Measurements from ENCODE around the gene KRTAP12-1. TPM values are rescaled to one million over a fixed set of nuclear protein-coding genes. Genes with fewer than 3 reads are reported as not detected.

KRTAP12-1 gene
- polyA plus RNA-seq, 4 donors = 0.09 TPM; not detected in 3

DNA sequence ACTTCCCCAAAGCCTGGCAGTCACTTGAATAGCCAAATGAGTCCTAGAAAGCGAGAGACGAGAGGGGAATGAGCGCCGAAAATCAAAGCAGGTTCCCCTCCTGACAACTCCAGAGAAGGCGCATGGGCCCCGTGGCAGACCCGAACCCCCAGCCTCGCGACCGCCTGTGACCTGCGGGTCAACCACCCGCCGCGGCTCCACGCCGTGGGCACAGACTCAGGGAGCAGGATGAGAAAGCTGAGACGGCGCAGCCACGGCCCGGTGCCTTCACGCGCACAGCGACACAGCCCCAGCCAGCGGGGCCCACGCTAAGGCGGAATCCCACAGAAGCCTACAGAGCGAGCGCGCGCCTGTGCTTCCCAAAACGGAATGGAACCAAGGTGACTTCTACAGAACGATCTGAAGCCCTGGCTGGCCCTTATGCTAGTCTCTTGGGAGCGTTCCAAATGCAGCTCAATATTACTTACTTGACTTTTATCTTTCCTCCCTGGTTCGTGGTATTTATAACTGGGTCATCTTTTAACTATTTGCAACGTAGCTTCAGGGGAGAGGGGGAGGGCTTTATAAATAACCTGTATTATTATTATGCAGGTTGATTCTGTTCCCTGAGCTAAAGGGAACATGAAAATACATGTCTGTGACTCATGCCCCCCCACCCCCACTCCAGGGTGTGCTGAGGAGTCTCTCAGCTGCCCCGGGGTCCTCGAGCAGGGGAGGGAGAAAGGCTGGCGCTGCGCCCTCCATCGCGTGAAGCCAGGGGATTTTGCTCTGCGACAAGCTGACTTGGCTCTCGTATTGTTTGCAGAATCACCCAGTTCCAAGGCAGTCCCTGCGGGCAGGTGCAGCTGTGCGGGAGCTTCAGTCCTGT is 27.7 kb upstream of the KRTAP12-1 start:
- Histone ChIP-seq H3K9me3 (ENCODE audit: control insufficient read depth in 2 of 2, insufficient read depth in 1 of 2, low read depth in 1 of 2, low read length in 1 of 2) (peaks cover 0 to 8% of the 10 kb centered on the region in 2 donors), H3K4me3 (ENCODE audit: low read depth in 1 of 3, low read length in 3 of 3) (no peak overlapping the region), H3K36me3 (ENCODE audit: control insufficient read depth in 3 of 3, insufficient read depth in 2 of 3, low read depth in 1 of 3, low read length in 3 of 3) (no peaks in the 10 kb centered on the region), H3K4me1 (ENCODE audit: control insufficient read depth in 3 of 3, insufficient read depth in 2 of 3, low read depth in 1 of 3, low read length in 2 of 3) (no peaks in the 10 kb centered on the region), H3K27ac (ENCODE audit: low read depth in 1 of 3, low read length in 2 of 3) (no peak overlapping the region), H3K27me3 (ENCODE audit: control insufficient read depth in 3 of 3, insufficient read depth in 3 of 3, low read length in 3 of 3) (peaks cover 17 to 88% (median 58%) of the 10 kb centered on the region in 3 donors)
- DNase-seq = no peak
- WGBS, 3 donors = 4 to 7% (median 4%) methylated on average over 45 of the region's 45 CpGs
- no peak for FAIRE-seq

DNA sequence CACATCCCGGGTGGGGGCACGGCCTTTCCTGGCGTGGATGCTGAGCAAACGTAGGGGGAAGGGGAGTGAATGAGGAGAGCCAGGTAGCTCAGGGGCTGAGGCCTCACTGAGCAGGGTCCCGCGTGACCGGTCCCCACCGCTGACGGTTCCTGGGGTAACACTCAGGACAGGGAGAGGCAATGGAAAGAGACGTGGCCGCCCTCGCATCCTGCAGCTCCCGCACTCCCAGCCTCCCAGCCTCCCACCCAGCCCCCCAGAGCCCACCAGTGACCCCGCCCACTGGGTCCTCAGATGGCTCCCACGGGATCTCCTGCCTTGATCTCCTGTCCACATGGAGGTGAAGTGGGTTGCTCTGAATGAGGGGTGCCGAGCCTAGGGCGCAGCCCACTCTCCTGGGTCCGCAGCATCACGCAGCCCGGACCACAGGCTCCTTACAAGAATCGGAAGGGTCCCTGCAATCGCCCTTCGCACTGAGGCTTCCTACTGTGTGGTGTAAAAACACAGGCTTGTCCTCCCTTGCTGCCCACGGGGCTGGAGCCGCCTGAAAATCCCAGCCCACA is 27.0 kb upstream of the KRTAP12-1 start:
- peaks cover 17 to 90% (median 63%) of the 10 kb centered on the region in 3 donors for H3K27me3 ChIP-seq (ENCODE audit: control insufficient read depth in 3 of 3, insufficient read depth in 3 of 3, low read length in 3 of 3)
- H3K4me3 ChIP-seq (ENCODE audit: low read depth in 1 of 3, low read length in 3 of 3) = no peak overlapping the region
- no peaks in the 10 kb centered on the region for H3K4me1 ChIP-seq (ENCODE audit: control insufficient read depth in 3 of 3, insufficient read depth in 2 of 3, low read depth in 1 of 3, low read length in 2 of 3)
- DNase-seq (no peak), FAIRE-seq (no peak)
- no peaks in the 10 kb centered on the region for H3K36me3 ChIP-seq (ENCODE audit: control insufficient read depth in 3 of 3, insufficient read depth in 2 of 3, low read depth in 1 of 3, low read length in 3 of 3)
- H3K9me3 ChIP-seq (ENCODE audit: control insufficient read depth in 2 of 2, insufficient read depth in 1 of 2, low read depth in 1 of 2, low read length in 1 of 2) = peaks cover 0 to 10% of the 10 kb centered on the region in 2 donors
- WGBS, 3 donors = 7 to 11% (median 9%) methylated on average over 23 to 25 of the region's 25 CpGs
- no peak overlapping the region for H3K27ac ChIP-seq (ENCODE audit: low read depth in 1 of 3, low read length in 2 of 3)

DNA sequence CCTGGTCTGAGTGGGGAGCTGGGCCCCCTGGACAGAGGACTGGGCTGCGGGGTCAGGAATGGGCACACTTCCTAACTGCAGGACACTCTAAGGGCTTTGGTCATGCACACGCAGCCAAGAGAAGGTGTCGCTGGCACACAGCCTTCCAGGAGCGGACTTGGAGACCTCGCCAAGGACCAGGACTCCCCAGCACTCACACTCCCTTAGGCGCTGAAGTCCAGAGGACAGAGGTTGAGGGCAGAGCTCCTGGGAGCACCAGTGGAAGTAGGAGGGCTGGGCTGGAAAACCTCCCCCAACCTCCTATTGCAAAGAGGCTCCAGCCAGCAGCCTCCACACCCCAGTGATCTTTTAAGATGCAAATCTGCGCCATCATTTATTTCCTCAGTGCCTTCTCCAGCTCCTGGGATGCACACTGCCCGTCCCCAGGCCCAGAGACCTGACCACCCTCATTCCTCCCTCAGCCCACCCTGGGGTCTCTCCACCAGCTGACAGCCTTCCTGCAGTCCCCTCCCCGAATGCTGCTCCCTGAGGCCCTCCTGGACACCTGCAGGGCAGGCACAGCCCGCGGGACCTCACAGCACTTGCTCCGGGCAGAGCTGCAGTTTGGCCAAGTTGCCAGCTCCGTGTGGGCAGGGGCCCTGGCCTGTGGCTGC is 26.4 kb upstream of the KRTAP12-1 start:
- Histone ChIP-seq H3K27ac (ENCODE audit: low read depth in 1 of 3, low read length in 2 of 3) (no peak overlapping the region), H3K36me3 (ENCODE audit: control insufficient read depth in 3 of 3, insufficient read depth in 2 of 3, low read depth in 1 of 3, low read length in 3 of 3) (no peaks in the 10 kb centered on the region), H3K9me3 (ENCODE audit: control insufficient read depth in 2 of 2, insufficient read depth in 1 of 2, low read depth in 1 of 2, low read length in 1 of 2) (peaks cover 0 to 10% of the 10 kb centered on the region in 2 donors), H3K4me3 (ENCODE audit: low read depth in 1 of 3, low read length in 3 of 3) (no peak overlapping the region), H3K27me3 (ENCODE audit: control insufficient read depth in 3 of 3, insufficient read depth in 3 of 3, low read length in 3 of 3) (peaks cover 15 to 90% (median 66%) of the 10 kb centered on the region in 3 donors), H3K4me1 (ENCODE audit: control insufficient read depth in 3 of 3, insufficient read depth in 2 of 3, low read depth in 1 of 3, low read length in 2 of 3) (no peaks in the 10 kb centered on the region)
- WGBS, 3 donors = 3 to 7% (median 6%) methylated on average over 13 of the region's 13 CpGs
- DNase-seq (no peak), FAIRE-seq (no peak)

DNA sequence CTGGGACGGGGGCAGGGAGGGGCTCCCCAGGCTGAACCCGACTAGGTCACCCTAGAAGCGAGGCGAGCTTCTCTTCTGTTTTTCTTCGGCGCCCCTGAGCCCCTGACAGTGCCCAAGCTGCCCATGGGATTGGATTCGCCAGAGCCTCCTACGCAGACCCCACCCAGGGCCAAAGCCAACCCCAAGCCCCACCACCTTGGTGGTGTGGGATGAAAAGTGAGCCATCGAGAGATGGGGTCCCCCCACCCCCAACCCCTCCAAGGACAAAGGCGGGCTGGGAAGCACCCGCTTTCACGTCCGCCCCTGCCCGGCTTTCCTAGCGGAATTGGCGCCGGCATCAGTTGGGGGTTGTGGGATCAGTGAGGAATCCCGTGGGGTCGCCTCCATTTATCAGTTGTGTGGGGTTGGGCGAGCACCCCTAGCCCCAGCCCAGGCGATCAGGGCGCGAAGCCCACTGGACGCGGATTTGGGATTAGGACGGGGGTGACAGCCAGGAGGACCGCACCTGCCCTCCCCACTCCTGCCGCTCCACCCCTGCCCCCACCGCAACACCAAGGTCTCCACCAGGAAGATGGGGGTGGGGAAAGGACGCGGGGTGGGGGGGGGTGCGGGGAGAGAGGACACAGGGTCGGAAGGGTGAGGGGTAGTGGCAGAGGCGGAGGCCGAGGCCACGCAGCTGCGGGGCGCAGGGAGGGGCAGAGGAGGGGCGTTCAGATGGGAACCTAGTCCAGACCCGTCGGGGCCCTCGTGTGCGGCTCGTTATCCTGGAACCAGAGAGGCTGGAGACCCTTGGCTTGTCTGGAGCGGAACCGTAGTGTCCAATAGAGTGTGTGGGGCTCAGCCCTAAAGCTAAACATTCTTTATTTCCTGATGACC is 25.0 kb upstream of the KRTAP12-1 start:
- H3K27ac ChIP-seq (ENCODE audit: low read depth in 1 of 3, low read length in 2 of 3) = no peak overlapping the region
- no peak for FAIRE-seq
- H3K27me3 ChIP-seq (ENCODE audit: control insufficient read depth in 3 of 3, insufficient read depth in 3 of 3, low read length in 3 of 3) = peaks cover 15 to 84% (median 60%) of the 10 kb centered on the region in 3 donors
- no peaks in the 10 kb centered on the region for H3K36me3 ChIP-seq (ENCODE audit: control insufficient read depth in 3 of 3, insufficient read depth in 2 of 3, low read depth in 1 of 3, low read length in 3 of 3)
- DNase-seq = no peak
- 9 to 14% (median 11%) methylated on average over 37 to 46 of the region's 46 CpGs for WGBS, 3 donors
- no peak overlapping the region for H3K4me3 ChIP-seq (ENCODE audit: low read depth in 1 of 3, low read length in 3 of 3)
- peaks cover 0 to 10% of the 10 kb centered on the region in 2 donors for H3K9me3 ChIP-seq (ENCODE audit: control insufficient read depth in 2 of 2, insufficient read depth in 1 of 2, low read depth in 1 of 2, low read length in 1 of 2)
- no peaks in the 10 kb centered on the region for H3K4me1 ChIP-seq (ENCODE audit: control insufficient read depth in 3 of 3, insufficient read depth in 2 of 3, low read depth in 1 of 3, low read length in 2 of 3)

DNA sequence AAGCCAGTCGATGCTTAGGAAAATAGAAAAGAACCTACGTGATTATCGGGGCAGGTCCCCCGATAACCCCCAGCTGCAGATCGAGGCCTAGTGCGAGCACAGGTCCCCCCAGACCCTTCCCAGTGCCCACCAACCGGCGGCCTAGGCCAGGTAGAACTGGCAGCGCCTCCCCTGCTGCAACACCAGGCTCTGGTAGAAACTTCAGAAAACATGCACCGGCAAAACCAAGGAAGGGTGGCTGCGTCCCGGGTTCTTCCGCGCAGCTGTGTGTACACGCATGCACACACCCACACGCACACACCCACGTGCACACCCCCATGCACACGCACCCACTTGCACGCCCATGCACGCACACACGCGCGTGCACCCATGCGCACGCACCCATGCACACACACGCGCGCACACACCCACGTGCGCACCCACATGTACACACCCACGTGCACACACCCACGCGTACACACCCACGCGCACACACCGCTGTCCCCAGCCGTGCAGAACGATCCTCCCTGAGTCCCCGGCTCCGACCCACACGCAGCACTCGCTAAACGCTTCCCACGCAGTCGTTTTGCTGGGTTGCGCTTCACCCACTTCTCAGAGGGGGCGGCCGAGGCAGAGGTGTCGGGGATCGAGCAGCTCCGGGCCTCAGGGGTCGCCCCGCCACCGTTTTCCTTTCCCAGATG is 24.2 kb upstream of the KRTAP12-1 start:
- DNase-seq = no peak
- peaks cover 0 to 10% of the 10 kb centered on the region in 2 donors for H3K9me3 ChIP-seq (ENCODE audit: control insufficient read depth in 2 of 2, insufficient read depth in 1 of 2, low read depth in 1 of 2, low read length in 1 of 2)
- no peak overlapping the region for H3K4me3 ChIP-seq (ENCODE audit: low read depth in 1 of 3, low read length in 3 of 3)
- FAIRE-seq = no peak
- H3K27me3 ChIP-seq (ENCODE audit: control insufficient read depth in 3 of 3, insufficient read depth in 3 of 3, low read length in 3 of 3) = peaks cover 12 to 84% (median 53%) of the 10 kb centered on the region in 3 donors
- H3K27ac ChIP-seq (ENCODE audit: low read depth in 1 of 3, low read length in 2 of 3) = no peak overlapping the region
- no peaks in the 10 kb centered on the region for H3K4me1 ChIP-seq (ENCODE audit: control insufficient read depth in 3 of 3, insufficient read depth in 2 of 3, low read depth in 1 of 3, low read length in 2 of 3)
- 9 to 22% (median 22%) methylated on average over 50 to 54 of the region's 54 CpGs for WGBS, 3 donors
- H3K36me3 ChIP-seq (ENCODE audit: control insufficient read depth in 3 of 3, insufficient read depth in 2 of 3, low read depth in 1 of 3, low read length in 3 of 3) = no peaks in the 10 kb centered on the region

DNA sequence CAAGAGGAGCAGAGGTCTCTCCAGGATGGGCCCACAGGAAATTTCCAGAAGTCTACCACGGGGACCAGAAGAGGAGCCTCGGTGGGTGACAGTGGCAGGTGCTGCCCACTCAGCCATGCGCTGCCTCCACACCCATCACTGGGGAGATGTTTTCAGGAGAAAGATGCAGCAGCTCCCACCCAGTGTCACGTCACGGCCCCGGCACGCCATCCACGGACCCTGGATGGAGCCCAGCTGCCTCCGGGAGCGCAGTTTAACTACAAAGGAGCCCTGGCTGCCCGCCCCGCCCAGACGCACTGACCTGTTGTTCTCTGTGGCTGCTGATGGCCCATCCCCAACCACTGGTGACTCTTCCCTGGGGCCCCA is 22.7 kb upstream of the KRTAP12-1 start:
- Histone ChIP-seq H3K9me3 (ENCODE audit: control insufficient read depth in 2 of 2, insufficient read depth in 1 of 2, low read depth in 1 of 2, low read length in 1 of 2) (peaks cover 0 to 10% of the 10 kb centered on the region in 2 donors), H3K27ac (ENCODE audit: low read depth in 1 of 3, low read length in 2 of 3) (no peak overlapping the region), H3K36me3 (ENCODE audit: control insufficient read depth in 3 of 3, insufficient read depth in 2 of 3, low read depth in 1 of 3, low read length in 3 of 3) (no peaks in the 10 kb centered on the region), H3K27me3 (ENCODE audit: control insufficient read depth in 3 of 3, insufficient read depth in 3 of 3, low read length in 3 of 3) (peaks cover 10 to 81% (median 44%) of the 10 kb centered on the region in 3 donors), H3K4me3 (ENCODE audit: low read depth in 1 of 3, low read length in 3 of 3) (no peak overlapping the region), H3K4me1 (ENCODE audit: control insufficient read depth in 3 of 3, insufficient read depth in 2 of 3, low read depth in 1 of 3, low read length in 2 of 3) (no peaks in the 10 kb centered on the region)
- 23 to 34% (median 25%) methylated on average over 11 to 13 of the region's 13 CpGs for WGBS, 3 donors
- DNase-seq (no peak), FAIRE-seq (no peak)

DNA sequence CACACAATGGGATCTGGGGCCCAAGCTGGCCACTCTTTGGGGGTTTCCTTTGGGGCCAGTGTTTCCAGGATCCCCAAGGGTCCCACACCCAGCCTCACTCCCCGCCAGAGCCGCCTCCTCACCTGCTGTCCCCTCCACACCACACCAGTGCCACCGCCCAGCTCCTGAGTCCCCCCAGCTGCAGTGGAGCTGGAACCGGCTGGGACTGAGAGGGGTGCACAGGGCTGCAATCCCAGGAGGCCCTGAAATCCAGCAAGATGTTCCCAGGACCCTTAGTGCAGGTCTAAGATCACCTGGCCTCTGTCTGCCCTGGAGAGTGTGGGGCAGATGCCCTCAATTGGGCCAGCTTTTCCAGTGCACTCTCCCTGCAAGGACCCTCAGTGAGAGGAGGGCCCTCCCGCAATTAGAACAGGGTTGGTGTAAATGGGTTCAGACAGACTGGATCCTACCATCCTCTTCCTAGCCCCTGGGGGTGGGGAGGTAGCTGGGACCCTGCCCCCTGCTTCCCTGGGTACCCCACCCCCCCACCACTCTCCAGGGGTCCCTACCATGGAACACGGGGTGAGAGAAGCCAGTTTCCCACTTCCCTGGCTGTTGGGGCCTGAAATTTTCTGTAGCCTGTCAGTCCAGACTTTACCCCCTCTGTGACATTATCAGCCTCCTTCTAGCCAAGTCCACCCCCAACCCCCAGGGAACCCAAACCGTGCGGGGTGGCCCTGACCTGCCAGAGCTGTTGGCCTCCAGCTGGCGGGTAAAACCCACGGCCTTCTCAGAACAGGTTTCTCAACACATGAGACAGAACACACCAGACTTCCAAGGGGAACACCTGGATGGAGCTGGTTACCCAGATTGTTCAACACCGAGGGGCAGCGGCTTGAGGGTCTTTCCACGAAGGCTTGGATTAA is 22.0 kb upstream of the KRTAP12-1 start:
- DNase-seq = no peak
- Histone ChIP-seq H3K36me3 (ENCODE audit: control insufficient read depth in 3 of 3, insufficient read depth in 2 of 3, low read depth in 1 of 3, low read length in 3 of 3) (no peaks in the 10 kb centered on the region), H3K27me3 (ENCODE audit: control insufficient read depth in 3 of 3, insufficient read depth in 3 of 3, low read length in 3 of 3) (peaks cover 7 to 78% (median 42%) of the 10 kb centered on the region in 3 donors), H3K4me3 (ENCODE audit: low read depth in 1 of 3, low read length in 3 of 3) (no peak overlapping the region), H3K27ac (ENCODE audit: low read depth in 1 of 3, low read length in 2 of 3) (no peak overlapping the region), H3K4me1 (ENCODE audit: control insufficient read depth in 3 of 3, insufficient read depth in 2 of 3, low read depth in 1 of 3, low read length in 2 of 3) (no peaks in the 10 kb centered on the region), H3K9me3 (ENCODE audit: control insufficient read depth in 2 of 2, insufficient read depth in 1 of 2, low read depth in 1 of 2, low read length in 1 of 2) (peaks cover 0 to 10% of the 10 kb centered on the region in 2 donors)
- FAIRE-seq = no peak
- WGBS, 3 donors = 38 to 44% (median 42%) methylated on average over 13 of the region's 13 CpGs

All from small intestine (tissue), 7 donors.